Glomerular visceral epithelial cell (primary cell): ENCODE results near the gene TECPR1.

Source experiments
- DNase-seq: peaks from one replicate; pipeline ENCODE4 v3.0.0-alpha.2; 2016; ENCODE audit errors: extremely low spot score

Gene TECPR1

DNA sequence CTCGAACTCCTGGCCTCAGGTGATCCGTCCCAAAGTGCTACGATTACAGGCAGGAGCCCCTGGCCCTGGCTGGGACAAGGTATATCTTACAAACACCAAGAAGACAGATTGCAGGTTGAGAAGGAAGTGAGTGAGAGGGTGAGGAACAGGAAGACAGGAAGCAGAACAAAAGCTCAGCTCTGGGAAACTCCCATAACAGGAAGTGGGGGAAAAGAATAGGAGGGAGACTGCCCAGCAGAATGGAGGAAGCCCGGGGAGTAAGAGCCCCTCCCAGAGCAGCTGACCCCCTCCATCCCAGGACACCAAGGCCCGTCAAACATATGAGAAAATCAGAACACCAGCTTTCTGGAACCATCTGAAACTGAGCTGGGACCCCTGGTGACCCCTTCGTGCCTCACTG lies 2.9 kb downstream of the TECPR1 start:
- no peak for DNase-seq

DNA sequence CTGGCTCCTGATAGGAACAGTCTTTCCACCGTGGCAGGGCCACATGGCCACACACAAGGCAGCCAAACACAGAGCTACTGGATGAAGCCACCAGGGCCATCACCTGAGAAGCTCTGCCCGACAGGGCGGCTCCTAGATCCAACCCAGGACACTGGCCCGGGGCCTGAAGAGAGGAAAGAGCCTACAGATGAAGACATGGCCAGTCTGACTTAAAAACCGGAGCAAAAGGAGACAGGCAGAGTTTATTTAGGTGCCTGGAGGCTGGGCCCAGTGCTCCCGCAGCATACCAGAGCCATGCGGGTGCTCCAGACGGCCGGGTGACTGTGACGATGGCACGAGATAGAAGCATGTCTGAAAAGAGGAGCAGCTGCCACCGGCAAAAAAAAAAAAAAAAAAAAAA lies 3.9 kb downstream of the TECPR1 start:
- no peak for DNase-seq

DNA sequence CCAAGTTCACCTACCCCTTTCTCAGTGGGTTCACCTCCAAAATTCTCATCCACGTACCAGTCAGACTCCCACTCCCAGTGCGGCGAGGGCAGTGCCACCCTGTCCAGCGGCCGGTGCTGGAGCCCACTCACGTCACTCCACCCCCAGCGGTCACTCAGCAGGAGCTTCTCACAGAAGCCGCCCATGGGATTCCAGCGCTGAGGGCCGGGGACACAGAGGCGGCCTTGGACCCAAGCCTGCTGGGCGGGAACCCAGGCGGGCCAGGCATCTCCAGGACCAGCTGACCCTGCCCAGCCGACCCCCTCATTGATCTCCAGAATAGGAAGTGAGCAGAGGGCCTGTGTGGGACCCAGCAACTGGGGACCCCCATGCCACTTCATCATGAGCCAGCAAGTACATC lies 7.2 kb downstream of the TECPR1 start:
- DNase-seq = no peak

DNA sequence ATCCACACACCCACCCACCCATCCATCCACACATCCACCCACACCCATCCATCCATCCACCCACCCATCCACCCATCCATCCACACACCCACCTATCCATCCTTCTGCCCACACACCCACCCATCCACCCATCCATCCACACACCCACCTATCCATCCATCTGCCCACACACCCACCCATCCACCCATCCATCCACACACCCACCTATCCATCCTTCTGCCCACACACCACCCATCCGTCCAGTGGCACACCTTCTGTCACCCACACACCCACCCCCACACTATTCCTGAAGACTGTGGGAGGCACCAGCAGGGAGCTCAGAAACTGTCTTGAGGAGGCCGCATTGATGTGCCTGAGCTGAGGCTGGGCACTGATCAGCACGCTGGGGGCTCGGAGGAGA lies 9.1 kb downstream of the TECPR1 start:
- DNase-seq = no peak

DNA sequence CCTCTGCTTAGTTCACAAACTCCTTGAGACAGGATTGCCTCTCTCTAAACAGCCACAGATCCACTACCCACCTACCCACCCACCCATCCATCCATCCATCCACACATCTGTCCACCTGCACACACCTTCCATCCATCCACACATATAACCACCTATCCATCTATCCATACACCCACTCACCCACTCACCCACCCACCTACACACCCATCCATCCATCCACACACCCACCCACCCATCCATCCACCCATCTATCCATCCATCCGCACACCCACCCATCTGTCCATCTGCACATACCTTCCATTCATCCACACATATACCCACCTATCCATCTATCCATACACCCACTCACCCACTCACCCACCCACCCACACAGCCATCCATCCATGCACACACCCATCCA lies 9.7 kb downstream of the TECPR1 start:
- no peak for DNase-seq

DNA sequence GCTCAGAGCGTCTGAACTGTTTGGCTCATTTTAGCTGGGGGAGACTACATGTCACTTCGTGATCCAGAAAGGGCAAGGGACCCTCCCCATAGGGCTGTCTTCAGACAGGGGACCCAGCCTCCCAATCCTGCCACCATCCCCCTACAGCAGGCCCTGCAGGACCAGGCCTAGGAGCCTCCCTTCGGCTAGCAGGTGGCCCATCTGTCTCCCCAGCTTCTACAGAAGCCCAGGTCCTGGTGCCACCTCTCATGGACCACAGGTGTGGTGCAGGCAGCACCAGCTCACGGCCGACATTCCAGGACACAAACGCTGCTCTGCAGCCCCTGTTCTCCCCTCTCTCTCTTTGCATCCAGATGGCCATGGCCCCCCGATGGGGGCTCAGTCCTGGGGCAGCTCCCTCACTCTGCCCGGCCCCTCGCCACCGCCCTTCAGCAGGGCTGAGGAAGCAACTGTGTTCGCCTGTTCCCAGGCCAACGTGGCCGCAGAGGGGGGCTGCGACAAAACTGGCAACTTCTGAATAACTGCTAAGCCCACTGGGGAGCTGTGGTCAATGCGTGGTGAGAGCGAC lies 10.3 kb downstream of the TECPR1 start:
- DNase-seq = no peak

DNA sequence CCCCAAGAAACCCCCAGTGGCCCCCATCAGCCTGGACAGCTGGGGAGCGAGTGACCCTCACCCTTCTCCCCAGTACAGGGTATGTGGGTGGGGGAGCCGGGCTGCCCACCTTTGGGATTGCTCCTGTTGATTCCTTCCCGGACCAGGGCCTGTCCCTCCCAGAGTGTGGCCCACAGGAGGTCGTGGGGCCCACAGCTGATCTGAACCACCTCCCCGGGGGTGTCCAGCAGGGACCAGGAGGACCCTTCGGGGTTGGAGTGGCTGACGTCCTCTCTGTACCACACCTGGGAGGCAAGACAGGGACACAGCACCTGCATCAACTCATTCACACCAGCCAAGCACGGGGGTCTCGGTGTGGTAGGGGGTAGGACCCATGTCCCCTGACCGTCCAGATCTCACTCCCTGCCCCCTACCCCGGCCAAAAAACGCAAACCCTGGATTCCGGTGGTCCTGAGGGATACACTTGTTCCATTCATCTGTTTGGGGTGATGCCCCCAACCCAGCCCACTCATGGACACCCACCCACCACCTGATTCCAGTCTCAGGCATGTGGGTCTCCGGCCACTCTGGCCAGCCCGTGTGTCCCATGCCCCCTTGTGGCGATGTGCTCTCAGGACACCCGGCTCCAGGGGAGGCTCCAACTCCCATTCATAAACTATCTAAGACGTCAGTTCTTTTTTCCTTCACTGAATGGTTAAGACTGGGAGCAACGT lies 10.9 kb downstream of the TECPR1 start:
- DNase-seq = peak; percentile 25

DNA sequence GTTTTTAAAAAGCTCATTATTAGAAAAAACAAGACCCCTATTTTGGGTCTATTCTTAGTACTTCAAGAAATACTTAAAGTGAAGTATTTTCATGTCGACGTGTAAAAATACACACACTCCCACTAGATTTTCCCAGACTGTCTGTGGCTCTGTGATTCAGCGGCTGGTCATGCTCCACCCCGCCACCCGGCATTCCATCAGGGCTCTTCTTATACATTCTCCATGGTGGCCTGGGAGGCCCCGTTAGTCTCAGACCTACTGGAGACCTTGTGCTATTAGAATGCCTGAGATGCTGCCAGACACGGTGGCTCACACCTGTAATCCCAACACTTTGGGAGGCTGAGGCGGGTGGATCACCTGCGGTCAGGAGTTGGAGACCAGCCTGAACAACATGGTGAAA lies 13.1 kb downstream of the TECPR1 start:
- DNase-seq = peak; percentile 74

DNA sequence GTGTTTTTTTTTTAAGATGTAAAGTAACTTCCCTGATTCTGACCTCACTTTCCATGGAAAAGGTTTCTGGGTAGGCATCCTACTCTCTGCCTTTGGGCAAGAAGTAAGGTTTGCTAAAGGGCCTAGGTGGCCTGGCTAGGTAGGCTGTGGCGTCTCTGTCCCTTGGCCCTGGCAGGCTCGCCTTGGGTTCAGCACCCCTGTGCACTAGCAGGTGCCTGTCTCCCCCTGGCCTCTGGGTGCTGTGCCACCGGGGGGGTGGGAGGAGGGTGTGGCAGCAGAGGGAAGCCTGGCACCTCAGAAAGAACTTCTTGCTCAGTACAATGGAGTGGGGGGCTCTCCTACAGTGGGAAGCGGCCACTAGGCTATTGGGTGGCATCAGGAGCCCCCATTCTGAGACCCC lies 14.0 kb downstream of the TECPR1 start:
- no peak for DNase-seq

DNA sequence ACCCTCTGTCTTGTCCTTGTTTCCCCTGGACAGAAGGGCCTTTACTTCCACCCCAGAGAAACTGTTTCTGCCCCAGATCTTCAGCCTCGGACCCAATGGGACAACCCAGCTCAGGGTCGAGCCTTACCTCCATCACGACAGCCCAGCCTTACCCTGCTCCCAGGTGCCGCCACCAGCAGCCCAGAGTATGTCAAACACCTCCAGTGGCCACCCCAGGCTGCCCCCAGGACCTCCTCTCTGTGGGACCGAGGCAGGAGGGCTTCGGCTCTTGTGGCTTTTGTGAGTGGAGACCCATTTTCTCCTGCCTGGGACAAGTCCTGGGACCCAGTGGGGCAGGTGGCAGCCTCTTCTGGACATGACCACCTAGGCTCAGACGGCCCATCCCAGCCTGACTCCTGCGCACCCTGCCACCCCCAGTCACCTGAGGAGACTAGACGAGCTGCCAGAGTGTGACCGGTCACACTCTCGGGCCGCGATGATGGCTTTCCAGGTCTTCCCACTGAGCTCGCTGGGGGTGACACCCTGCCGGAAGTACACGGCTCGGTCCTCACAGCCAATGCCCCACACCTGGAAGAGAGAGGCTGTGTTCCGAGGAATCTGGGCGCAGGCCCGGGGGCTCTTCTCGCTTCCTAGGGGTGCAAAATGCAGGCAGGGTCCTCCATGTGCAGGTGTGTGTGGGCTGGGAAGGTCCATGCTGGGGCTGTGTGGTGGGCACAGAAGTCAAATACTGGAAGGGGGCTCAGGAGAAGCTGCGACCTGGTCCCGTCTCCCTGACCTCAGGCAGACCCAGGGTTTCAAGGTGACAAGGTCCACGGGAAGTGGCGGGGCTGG lies 15.5 kb downstream of the TECPR1 start:
- DNase-seq = no peak

DNA sequence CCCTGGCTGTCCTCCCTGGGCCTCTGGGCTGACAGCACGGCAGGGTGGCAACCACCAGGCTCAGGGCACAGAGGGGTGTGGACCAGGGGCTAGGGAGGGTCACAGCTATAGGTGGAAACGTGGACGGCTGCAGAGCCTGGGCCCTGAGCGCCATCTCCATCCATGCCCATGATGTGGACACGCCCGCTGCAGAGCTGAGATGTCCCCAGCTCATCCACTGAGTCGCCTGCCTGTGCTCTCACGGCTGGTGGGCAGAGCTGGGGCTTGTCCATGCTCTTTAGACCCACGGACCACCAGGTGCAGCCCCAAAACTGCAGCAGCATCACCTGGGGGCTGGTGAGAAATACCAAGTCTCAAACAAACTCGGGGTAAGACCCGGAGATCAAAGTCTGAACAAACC lies 16.1 kb downstream of the TECPR1 start:
- no peak for DNase-seq

DNA sequence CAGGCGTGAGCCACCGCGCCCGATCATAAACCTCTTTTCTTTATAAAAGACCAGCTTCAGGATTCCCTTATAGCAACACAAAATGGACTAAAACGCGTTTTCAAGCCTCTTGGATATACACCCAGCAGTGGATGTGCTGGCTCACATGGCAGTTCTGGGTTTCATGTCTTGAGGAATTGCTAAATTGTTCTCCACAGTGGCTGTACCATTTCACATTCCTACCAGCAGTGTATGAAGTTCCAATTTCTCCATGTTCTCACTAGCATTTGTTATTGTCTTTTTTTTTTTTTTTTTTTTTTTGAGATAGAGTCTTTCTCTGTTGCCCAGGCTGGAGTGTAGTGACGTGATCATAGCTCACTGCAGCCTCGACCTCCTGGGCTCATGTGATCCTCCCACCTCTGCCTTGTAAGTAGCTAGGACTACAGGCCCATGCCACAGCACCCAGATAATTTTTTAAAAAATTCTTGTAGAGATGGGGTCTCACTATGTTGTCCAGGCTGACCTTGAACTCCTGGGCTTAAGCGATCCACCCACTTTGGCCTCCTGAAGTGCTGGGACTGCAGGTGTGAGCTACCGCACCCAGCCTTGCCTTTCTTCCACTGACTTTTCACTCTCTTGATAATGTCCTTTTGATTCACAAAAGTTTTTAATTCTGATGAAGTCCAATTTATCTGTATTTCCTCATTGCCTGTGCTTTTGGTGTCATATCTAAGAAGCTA lies 17.4 kb downstream of the TECPR1 start:
- DNase-seq = no peak

DNA sequence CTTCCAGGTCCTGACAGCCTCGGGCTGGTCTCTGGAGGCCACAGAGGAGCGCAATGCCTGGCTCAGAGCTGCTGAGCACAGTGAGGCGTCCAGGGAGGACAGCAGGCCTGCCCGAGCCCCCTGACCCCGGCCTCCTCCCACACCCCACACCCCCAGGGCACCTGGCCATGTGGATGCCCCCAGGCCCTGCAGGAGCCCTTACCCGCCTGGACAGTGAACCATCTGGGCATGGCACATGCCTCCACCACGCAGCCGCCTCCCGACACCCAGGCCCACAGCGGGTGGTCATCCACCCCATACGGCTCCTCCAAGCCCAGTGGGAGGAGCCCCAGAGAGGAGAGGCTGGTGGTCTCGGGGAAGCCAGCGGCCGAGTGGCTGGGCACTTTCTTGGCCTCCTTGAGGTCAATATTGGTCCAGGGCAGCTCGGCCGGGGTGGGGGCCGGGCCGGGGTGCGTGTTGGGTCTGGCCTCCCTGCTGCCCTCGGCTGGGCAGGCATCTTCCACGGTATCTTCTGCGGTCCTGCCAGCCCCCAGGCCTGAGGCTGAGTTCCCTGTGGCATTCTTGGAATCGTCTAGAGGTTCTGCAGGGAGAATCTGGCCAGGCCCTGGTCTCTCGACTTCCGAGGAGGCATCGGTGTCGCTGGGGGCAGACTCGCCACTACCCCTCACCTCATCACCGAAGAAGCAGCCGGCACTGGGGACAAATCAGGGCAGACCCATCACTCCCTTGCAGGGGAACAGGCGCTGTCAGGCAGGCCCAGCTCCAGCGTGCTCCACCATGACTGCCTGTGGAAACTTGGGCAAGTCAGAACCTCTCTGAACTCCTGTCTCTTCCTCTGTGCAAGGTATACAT lies 18.6 kb downstream of the TECPR1 start:
- DNase-seq = no peak

DNA sequence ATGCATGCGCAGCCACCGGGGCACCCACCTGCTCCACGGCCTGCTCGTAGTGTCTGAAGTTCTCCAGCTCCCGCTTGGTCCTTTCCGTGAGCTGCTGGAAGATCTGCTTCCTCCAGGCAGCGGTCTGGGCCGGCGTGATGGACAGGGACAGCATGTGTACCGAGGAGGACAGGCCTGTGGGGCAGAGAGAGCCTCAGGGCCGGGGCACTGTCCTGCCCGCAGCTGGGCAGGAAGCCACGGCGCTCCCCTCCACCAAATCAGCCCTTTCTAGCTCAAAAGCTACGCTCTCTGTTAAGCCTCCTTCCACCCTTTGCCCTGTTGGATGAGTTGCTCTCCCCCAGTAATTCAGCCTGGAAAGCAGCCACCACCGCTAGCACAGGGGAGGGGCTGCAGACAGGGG lies 19.2 kb downstream of the TECPR1 start:
- no peak for DNase-seq

DNA sequence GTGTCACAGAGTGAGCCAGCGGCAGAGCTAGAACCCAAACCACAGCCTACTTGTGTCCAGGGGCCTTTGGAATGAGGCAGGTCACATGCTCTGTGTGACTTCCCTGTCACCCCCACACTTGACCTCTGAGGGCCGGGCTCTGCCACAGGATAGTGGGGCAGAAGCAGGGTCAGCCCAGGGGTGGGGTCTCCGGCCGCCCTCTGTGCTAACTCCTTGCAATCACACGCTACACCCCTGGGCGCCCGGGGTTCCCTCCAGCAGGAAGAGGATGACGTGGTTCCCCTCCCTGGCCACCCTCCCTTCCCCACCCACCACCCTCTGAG lies 19.8 kb downstream of the TECPR1 start:
- DNase-seq = no peak

DNA sequence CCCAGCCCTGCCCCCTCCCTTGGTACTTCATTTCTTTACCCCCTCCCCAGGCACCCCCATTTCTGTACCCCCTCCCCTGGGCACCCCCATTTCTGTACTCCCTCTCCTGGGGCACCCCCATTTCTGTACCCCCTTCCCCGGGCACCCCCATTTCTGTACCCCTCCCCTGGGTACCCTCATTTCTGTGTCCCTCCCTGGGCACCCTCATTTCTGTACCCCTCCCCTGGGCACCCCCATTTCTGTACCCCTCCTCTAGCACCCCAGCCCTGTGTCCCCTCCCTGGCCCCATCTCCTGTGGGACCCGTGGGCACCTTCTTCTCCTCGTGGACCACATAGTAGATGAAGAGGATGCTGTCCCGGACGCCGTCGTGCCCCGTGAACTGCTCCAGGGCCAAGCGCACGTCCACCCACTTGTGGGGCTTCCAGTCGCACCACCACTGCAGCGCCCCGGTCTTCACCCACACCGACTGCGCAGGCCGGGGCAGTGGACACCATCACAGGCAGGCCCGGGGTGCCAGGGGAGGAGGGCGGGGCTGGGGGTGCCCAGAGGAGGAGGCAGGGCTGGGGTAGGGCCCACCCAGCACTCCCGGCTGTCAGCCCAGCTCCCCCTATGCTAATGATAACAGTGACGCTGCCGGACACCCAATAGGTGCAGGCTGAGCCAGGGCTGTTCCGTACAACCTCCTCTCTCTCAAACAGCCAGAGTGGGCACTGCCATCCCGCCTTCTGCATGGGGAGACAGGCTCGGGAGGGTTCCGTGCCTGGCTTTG lies 20.4 kb downstream of the TECPR1 start:
- no peak for DNase-seq

DNA sequence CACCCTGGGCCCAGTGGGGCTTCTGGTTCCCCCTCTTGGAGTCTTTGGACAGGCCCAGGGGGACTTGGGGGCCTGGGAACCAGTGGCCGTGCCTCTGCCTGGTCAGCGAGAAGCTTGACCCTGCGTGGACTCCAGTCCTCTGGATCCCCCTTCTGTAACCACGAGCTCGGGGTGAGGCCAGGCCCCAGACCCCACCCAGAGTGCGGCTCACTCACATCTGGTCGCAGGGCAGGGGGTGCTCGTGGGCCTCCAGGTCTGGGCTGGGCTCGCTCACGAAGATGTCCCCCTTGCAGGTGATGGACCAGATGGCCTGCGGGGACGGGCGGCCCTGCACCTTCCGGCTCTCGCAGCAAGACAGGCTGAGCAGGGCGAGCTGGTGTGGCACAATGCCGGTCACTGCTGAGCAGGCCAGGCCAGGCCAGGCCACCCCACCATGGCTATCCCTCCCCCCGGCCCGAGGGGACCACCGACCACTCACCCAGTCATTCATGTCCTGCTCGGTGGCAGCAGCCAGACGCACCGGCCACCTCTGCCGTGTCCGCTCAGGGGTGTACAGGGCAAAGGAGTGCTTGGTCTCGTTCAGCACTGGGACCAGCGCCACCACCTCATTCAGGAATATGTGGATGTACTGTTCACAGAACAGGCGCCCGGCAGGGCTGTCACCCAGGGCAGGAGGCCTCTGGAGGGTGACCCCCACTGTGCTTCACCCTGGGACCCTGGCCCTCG lies 21.1 kb downstream of the TECPR1 start:
- no peak for DNase-seq

DNA sequence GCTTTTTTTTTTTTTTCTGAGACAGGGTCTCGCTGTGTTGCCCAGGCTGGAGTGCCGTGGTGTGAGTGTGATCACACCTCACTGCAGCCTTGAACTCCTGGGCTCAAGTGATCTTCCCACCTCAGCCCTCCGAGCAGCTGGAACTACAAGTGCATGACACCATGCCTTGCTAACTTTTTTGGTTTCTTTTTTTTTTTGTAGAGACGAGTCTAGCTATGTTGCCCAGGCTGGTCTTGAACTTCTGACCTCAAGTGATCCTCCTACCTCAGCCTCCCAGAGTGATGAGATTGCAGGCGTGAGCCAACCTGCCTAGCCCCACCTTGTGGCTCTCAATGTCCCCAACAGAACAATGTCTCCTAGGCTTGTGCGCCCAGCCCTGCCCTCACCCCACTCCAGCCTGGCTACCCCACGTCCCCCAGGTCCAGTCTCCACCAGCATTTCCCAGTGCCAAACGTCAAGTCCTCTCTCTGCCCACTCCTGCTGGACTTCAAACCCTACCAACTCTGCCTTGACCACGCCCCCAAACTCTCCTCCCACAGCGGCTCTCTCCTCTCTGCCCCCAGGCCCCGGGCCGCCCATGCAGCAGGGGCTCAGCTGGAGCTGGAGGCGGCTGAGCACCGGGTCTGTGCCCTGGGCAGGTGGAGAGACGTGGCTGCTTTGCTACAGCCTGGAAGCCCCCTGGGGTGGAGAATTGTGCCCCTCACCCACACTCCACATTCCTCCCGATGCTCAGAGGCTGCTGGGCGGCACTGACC lies 21.9 kb downstream of the TECPR1 start:
- DNase-seq = no peak

DNA sequence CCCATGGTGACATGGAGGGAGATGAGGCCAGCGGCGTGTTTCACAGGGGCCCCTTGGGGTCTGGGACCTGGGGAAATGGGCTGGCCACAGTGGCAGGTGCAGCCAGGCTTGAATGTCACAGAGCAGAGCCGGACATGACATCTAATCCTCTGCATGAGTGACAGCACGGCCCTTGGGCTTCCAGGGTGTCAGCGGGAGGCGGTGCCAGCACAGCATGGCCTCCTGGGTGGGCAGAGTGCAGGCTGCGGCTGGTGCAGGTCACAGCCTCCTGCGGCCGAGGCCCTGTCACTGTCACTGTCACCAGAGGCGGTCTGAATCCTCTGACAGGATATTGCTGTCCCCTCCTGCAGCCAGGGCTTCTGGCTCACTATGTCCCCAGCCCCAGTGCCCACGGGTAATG lies 22.6 kb downstream of the TECPR1 start:
- no peak for DNase-seq

DNA sequence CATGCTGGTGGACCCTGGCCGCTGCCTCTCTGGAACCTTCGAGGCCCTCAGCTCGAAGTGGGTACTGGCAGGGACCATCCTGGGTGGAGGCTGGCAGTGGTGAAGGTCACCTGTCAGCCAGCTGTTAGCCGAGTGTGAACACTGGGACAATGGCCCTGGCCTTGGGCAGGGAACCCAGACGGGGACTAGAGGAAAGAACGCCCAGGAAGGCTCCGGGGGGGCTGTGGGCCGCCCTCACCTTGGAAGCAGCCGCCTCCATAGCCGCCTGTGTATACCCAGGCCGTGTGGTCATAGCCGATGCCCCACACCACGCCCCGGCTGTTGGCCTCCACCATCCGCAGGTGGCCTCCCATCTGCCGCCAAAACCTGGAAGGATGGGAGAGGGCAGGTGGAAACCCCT lies 23.2 kb downstream of the TECPR1 start:
- DNase-seq = no peak
